ENCODE results near the gene TMEM14C.

TMEM14C gene

GRCh38 chr6:10759884-10760329 is 37.0 kb downstream of the TMEM14C start:
- DNase-seq (ENCODE audit: low read depth), result no peak

GRCh38 chr6:10763006-10763405 is 40.1 kb downstream of the TMEM14C start:
- DNase-seq (ENCODE audit: low read depth), result no peak

GRCh38 chr6:10769419-10769818 is 46.5 kb downstream of the TMEM14C start:
- DNase-seq (ENCODE audit: low read depth), result no peak

- no peak for DNase-seq (ENCODE audit: low read depth)
Measured at GRCh38 chr6:10771371-10771894, 48.6 kb downstream of the TMEM14C start.

- DNase-seq (ENCODE audit: low read depth), result no peak
Measured at GRCh38 chr6:10778230-10778629, 55.4 kb downstream of the TMEM14C start.

GRCh38 chr6:10779076-10779475 is 56.2 kb downstream of the TMEM14C start:
- DNase-seq (ENCODE audit: low read depth), result no peak

Data from HS-27A (cell line).